Measurements from ENCODE around the gene CDC40.

DNA sequence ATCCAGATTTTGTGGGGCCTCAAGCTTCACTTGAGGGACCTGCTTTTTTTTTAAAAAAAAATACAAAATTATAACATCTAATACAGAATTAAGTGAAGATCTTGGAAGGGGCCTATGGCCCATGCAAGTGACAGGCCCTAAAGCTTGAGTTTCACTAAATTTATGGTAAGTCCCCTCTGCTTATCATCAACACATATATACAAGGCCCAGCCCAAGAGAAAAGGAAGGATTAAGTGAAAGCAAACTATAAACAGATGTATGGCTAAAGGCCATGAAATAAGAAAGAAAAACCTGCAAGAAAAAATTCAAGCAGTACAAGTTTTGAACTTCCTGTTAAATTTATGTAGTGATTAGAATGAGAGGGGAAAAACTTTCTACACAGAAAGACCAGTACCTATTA, 86.8 kb downstream of the CDC40 start:
- TF ChIP-seq, protein P1, sequence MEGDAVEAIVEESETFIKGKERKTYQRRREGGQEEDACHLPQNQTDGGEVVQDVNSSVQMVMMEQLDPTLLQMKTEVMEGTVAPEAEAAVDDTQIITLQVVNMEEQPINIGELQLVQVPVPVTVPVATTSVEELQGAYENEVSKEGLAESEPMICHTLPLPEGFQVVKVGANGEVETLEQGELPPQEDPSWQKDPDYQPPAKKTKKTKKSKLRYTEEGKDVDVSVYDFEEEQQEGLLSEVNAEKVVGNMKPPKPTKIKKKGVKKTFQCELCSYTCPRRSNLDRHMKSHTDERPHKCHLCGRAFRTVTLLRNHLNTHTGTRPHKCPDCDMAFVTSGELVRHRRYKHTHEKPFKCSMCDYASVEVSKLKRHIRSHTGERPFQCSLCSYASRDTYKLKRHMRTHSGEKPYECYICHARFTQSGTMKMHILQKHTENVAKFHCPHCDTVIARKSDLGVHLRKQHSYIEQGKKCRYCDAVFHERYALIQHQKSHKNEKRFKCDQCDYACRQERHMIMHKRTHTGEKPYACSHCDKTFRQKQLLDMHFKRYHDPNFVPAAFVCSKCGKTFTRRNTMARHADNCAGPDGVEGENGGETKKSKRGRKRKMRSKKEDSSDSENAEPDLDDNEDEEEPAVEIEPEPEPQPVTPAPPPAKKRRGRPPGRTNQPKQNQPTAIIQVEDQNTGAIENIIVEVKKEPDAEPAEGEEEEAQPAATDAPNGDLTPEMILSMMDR (IDR thresholded peaks at IDR 0.05) = no peak
- TF ChIP-seq POLR2A (IDR thresholded peaks at IDR 0.05) (no peak), EP300 (IDR thresholded peaks at IDR 0.05) (no peak)

Data from tibial nerve (tissue), 4 donors.